DMS53 treated with DMSO at 0.1 percent for 48 hours (cell line): ENCODE data around the gene KCNN3.
"Not testable (repeated sequence)": the region's sequence is repeated elsewhere in the genome, so short reads cannot be mapped to it uniquely, and the experiment has no call there.

Source experiments
- DNase-seq: peaks from one replicate; lab custom pipeline; 2025; ENCODE audit not compliant: unreplicated experiment; lab: John Stamatoyannopoulos, UW

The KCNN3 gene

DNA sequence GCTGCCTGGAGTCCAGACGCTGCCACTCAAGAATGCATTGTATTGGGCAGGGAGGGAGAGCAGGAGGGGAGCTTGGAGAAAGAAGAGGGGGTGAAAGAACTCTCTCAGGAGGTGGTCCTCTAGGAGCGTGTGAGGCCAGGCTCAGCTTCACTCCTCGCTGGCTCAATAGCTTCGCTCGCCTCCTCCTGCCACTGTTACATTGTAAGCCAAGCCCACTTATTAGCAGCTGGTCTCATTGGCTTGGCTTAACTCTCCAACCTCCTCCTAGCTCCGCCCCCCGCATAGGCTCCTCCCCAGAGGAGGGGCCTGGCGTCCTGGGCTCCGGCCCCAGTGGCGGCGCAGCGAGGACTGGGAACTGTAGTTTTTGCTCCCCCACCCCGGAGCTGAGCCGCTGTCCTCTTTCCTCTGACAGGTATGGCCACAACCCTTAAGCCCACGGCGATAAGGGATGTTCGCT, at the start of gene KCNN3:
Gene KCNN3, minus strand, starts transcription at position 167 of the 457 bp plus-strand sequence. CDS start 317 bp downstream, outside the sequence.
- peak; percentile 86 for DNase-seq

DNA sequence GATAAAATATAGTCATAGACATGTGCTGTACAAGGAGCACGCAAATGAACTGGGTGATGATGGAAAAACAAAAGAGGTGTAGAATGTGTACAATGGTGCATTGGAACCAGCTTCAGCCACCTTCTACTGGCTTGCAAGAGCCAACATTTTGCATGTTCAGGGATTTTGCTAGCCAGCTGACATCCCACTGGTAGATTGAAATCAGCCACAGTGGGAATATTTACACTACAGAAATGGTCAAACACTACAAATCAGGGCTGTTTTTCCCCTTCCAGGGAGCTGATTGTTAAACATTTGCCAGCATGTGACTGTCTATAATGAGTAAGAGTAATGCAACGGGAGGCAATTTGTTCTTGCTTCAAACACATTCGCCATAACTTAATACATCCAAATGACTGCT, 43.2 kb upstream of the KCNN3 start:
- DNase-seq = peak; percentile 22

DNA sequence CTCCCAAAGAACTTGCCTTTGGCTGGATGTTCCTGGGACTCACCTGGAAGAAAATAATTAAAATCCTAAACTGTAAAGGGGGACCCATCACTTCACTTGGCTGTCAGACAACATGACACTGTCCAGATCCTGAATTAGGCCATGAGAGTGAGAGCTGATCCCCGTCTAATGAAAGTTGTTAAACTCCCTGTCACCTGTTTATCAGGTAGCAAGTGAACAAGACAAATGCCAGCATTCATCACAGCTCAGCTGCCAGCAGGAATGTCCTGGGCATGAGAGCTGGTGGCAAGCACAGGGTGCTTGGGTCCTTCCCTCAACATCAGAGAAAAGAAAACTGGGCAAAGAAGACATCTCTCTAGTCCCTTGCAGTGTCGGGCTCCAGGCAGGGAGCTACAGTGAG, 42.7 kb upstream of the KCNN3 start:
- DNase-seq = no peak

DNA sequence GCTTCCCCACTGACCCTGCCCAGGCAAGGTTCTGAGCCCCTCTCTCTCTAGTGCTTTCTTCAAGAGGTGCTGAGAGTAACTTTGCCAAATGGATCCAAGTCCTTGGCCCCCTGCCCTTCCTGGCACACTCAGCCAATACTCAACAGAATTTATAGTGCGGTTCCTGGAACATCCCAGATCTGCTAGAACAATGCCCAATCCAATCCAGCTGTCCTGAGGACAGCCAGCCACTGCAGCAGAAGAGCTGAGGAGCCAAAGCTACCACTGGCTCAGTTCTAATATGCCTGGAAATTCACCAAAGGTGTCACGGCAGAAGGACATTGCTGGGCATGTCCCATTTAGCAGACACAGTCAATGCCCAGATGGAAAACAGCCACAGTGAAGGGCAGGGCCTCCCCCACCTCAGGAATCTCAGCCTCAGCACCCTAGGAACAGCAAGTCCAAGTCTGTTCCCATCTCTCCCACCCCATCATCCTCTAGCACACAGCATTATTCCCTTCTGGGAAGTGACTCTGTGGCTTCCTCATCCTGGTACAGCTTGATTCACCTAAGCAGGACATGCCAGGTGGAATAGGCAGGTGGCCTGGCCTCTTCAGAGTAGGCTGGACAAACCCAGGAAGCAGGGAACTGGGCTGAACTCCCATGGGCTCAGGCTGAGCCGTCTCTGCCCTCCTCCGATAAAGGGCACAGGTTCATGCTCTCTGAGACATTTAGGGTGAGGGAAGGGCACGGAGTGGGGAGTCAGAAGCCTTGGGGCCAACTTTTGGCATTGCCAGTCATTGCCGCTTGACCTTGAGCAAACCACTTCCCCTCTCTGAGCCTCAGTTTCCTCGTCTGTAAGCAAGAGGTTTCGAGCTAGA, 41.8 kb upstream of the KCNN3 start:
- peak; percentile 16 for DNase-seq

DNA sequence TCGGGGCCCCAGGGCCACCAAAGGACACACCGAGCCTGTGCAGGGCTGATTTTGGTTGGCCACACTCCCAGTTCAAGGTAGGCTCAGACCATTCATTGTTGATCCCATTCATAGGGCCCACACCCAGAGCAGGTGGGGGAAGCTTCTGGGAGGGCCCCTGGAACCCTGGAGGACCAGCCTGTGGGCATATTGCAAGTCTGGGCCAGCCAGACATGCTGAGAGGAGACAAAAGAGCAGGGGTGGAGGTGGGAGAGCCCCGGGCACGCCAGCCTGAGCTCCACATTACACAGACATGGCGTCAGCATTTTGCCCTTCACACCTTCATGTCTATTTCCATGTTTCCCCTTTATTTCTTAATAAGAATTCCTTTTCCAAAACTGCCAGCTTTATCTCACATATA, 40.8 kb upstream of the KCNN3 start:
- DNase-seq = no peak

DNA sequence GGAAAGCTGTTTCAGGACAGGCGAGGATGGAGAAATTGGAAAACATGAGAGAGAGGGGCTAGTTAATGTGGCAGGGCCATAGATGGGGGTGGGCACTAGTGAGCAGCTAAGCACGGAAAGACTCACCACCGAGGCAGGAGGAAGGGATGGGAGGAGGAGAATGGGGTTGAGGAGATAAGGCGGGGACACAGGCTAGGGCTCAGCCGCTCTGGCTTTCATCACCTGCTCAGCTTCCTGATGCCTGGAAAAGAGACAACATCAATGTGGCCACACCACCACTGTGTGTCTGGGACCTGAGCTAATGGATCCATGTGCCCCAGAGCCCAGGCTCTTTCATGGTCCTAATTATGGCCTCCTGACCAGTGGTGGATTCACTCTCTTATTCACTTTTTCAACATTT, 38.9 kb upstream of the KCNN3 start:
- DNase-seq = no peak

DNA sequence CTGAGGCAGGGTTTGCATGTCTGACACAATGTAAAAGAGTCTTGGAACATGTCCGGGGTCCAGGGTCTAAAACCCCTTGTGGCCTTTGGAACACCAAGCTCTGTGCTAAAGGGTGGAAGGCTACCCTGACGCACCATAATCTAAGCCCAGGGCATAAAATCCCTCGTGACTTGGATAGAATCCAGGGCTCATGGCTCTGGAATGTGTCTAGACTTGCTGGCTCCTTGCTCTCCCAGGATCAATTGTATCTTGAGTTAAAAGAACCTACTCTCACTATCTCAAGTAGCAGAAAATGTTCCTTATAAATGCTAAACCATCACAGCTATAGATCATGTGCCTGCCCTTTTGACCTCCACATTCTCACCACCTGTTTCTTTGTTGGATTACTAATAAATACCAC, 38.0 kb upstream of the KCNN3 start:
- DNase-seq = not testable (repeated sequence)

DNA sequence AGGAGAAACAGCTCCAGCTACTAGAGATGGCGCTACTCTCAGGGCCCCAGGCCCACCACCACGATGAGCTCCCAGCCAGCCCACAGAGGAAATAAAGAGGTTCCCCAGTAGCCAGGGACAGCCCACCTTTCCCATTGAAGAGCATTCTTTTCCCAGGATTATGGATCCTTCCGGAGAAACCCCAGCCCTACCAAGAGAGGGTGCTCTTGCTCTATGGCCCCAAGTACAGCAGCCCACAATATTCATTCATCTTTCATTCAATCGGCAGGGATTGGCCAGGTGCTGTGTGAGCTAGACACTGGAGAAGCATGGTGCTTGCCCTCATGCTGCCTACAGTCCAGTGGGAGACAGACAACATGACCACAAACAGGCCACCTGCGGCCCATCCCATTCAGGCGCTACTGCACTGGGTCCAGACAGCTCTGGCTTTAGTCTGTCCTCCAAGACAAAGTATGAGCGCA, 36.6 kb upstream of the KCNN3 start:
- DNase-seq = no peak

DNA sequence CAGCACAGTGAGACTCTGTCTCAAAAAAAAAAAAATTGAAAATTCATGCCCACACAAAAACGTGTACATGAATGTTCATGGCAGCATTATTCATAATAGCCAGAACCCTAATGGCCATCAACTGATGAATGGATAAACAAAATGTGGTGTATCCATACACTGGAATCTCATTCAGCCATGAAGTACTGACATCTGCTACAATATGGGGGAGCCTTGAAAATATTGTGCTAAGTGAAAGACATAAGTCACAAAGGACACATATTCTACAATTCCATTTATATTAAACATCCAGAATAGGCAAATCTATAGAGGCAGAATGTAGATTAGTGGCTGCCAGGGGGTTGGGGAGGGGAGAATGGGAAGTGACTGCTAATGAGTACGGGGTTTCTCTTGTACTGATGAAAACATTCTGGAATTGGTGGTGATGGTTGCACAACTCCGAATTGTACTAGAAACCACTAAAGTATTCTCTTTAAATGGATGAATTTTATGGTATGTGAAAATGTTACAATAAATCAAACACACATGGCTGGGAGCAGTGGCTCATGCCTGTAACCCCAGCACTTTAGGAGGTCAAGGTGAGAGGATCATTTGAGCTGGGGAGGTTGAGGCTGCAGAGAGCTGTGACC, 33.0 kb upstream of the KCNN3 start:
- DNase-seq = no peak

DNA sequence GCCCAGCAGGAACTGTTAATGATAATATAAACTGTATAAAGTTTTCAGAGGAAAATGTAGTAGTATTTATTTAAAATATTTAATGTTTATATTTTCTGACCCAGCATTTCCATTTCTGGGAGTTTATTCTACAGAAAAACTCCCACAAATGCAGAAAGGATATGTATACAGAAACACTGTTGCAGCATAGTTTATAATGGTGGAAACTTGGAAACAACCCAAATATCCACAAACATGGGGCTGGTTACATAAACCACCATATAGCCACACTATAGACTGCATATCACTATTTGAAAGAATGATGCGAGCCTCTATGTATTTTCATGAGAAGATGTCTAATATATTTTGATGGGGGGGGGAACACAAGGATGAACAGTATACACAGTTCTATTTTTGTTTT, 31.5 kb upstream of the KCNN3 start:
- DNase-seq = no peak

DNA sequence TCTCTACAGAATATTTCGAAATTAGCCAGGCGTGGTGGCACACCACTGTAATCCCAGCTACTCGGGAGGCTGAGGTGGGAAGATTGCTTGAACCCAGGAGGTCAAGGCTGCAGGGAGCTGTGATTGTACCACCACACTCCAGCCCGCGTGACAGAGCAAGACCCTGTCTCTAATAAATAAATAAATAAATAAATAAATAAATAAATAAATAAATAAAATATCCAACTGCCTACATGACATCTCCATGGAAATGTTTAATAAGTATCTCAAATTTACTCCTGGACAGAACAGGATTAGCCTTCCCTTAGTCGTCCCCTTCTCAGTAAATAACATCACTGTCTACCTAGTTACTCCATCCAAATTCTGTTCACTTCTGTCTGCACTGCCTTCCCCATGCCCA, 29.0 kb upstream of the KCNN3 start:
- no peak for DNase-seq

DNA sequence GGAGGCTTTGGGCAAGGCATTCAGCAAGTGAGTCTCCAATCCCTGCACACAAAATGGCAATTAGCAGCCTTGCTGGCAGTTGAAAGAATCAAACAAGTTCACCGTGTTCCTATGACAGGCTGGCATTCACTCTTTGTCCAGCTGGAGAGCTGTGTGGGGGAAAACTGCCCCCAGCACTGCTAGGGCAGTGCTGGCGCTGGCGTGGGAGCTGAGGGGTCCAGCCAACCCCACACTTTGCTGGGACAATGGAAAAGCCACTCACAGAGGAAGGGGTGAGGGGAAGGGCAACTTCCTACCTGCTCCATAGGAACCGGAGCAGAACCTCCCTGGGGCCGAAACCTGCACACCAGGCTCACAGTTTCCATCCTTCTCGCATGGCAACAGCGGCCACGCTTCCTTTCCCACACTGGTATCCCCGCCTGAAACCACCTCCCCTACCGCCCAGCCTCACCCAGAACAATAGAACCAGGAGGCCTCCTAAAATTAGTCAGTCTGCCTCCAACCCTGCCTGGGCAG, 26.7 kb upstream of the KCNN3 start:
- DNase-seq = no peak

DNA sequence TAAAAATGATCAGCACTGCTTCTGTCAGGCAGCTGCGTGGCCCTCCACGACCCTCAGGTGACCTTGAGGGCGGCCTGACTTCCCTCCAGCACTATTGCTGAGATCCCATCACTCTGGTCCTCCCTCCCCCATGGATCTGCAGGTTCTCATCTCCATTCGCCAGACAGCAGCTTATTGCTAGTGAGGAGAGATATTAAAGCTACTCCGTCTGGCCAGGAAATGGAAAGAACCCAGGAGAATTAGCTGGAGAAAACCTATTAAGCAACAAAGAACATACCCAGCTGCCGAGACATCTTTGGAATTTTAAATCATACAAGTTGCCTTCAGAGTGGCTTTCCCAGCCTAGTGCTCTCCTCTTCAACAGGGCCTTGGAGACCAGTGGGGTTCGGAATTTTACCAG, 25.7 kb upstream of the KCNN3 start:
- DNase-seq = no peak

DNA sequence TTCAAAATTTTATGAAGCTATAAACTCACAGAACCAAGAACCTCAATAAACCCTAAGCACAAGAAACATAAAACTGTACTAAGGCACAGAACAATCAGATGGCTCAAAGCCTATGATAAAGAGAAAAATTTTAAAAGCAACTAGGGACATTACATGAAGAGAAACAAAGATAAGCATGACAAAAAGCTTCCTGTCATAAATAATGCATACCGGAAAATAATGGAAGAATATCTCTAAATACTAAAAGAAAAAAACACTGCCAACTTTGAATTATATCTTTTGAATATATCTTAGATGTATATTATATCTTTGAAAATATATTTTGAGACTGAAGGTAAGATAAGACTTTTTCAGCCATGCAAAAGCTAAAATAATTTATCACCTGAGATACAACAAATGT, 21.4 kb upstream of the KCNN3 start:
- DNase-seq = no peak

DNA sequence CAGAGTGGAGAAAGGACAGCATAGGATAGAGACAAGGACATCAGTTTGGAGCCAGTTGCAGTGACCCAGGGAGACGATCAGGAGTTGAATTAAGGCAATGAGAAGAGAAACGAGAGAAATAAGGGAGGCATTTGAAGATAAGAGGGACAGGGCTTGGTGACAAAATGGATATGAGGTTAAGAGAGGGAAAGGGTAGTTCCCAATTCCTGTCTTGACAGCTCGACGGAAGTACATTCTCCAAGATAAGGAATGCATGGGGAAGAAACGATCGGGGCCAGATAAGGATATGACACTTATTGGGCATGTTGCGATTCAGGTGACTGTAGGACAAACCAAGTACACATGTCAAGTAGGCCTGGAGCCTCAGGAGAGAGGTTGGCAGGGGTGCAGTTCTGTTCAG, 18.7 kb upstream of the KCNN3 start:
- DNase-seq = no peak

DNA sequence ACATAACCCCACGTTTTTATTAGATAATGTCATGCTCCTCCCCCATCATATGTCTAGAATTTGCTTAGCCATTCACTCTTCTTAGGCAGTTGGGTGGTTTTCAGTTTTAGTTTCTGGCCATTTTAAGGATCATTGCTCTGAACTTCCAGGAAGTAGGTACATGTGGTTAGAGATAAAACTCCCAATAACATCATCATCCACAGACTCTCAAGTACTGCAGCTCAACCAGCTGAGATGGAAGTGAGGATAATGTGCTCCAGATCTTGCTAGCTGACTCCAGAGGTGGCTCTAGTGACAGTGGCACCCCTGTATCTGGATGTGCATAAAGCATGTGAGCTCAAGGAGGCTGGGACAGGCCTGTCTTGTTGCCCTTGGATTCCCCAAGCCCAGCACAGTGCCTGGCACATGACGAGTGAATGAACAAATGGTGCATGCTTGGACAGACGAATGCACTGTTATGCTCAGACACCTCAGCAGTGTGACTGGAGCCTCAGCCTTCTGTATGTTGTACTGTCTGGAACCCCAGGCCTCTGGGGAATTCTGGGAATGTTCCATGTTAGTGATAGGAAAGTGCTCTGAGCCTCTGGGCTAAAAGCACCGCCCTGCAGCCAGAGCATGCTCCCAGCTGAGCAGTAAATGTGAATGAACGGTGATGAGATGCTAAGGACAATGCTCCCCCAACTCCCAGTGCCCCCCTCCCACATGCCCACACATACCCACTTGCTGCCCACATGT, 16.4 kb upstream of the KCNN3 start:
- DNase-seq = no peak

DNA sequence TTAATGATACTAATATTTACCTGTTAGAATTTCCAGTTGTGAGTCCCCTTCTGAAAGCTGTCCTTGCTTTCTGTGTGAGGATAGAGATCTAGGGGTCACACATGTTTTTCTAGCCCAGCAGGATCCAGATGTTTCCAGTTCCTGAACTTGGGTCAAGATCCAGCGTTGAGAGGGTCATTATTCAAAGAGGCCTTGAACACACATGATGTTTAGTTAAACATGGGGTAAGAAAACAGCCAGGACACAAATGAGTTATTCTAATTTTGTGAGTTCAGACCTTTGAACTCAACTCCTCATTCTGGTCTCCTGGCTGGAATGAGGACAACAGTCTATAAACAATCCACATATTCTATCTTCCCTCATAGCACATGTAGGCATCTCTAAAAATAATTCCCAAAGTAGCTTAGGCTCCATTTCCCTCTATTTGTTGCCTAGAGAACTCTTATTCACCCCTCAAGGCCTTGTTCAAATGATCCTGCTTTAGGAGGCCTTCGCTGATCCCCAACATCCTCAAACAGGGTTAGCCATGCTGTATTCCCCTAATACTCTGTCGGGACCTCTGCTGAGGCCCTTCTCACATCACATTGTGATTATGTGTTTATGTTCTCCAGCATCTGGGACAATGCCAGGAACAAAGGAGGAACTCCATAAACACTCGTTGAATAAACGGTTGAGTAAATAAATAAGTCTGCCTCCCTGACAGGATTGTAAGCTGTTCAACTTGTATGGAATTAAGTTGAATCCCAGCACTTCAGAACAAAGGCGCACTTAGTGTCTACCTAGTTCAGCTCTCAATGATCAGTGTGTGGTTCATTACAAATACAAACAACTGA, 15.0 kb upstream of the KCNN3 start:
- DNase-seq = no peak

DNA sequence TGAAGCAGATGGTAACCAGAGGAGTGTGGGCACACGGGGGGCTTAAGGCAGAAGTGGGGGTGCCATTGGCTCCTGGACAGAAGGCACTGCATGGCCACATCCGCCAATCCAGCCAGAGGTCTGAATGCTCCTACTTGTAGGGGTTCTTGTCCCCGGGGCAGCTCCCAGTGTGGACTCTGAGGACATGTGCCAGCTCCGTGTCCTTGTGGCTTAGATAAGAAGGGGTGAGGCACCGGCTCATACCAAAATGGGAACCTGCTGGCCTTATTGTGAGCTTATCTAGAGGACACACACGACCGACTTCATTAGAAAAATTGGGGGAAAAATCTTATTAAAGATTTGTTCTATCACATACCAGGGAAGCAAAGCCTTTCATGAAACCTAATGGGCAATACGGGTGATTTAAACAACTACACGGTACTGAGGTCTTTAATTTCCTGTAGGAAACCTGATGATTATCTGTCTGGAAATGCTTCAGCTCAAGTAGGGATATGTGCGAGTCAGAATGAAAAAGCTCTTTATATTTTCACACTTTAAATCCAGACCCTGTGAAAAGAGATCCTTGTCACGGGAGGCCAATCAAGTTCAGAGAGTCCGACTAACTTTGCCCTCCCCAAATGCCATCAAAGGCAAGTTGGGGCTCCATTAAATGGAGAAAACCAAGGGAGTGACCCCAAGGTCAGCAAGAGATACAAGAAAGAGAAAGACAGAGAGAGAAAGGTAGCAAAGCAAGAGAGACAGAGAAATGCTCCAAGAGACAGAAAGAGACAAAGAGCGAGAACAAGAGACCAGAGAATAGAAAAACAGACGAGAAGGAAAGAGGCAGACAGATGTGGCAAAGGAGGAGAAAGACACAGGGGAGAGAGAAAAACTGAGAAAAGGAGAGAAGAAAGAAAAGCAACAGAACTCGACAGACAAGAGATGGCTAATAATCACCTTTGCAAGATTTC, 14.1 kb upstream of the KCNN3 start:
- DNase-seq = no peak

DNA sequence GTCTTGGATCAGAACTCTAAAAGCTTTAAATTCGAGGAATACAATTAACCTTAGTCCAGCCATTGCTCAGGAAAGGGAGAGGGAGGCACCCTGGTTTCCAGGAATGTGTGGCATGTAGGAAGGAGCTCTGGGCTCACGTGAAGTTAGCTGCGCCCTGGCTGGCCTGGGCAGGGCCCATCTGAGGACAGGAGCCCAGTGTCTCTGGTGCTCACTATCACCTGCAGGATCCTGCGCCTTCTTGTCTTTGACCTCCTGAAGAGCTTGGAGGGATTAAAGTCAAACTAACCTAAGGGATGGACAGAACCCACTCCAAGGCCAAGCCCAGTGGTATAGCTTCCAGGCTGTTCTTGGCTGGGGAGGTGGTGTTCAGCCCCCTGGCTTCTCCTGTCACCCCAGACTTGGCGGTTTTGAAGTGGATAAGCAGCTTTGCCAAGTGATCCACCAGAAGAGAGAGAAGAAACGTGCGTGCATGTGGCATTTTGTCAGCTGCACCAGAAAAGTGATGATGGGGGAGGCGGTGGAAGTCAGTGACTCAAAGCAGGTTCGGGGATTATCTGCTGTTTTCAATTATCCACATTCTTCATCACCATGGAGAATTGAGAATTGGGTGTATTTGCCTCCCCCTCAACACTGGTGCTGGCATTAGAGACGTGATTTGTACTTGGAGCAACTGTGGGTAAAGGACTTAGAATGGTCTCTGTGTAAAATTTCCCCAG, 11.9 kb upstream of the KCNN3 start:
- no peak for DNase-seq
